TTC549 (cell line): ENCODE results near the gene PEX10.
"Not testable (repeated sequence)": the region's sequence is repeated elsewhere in the genome, so short reads cannot be mapped to it uniquely, and the experiment has no call there.

Experiments used
- FAIRE-seq: peaks from 2 replicates; lab custom pipeline; 2012; peaks lifted over from hg19 to GRCh38; lab: Jason Lieb, UNC

PEX10 gene

GRCh38 chr1:2412395-2412772 lies at the start of gene PEX10:
PEX10 (minus strand) TSS chr1:2412564; CDS start chr1:2412502, 62 bp downstream.
- FAIRE-seq = no peak

GRCh38 chr1:2460996-2461751 lies 48.8 kb upstream of the PEX10 start:
- FAIRE-seq = no peak

- FAIRE-seq = no peak
Observed at GRCh38 chr1:2460203-2460602, 47.8 kb upstream of the PEX10 start.

GRCh38 chr1:2459757-2460156 lies 47.4 kb upstream of the PEX10 start:
- no peak for FAIRE-seq

GRCh38 chr1:2459102-2459753 lies 46.9 kb upstream of the PEX10 start:
- not testable (repeated sequence) for FAIRE-seq

GRCh38 chr1:2458687-2459086 lies 46.3 kb upstream of the PEX10 start:
- FAIRE-seq = no peak

- FAIRE-seq = no peak
Observed at GRCh38 chr1:2457444-2457843, 45.1 kb upstream of the PEX10 start.

GRCh38 chr1:2455757-2456156 lies 43.4 kb upstream of the PEX10 start:
- FAIRE-seq = no peak

GRCh38 chr1:2454227-2454626 lies 41.9 kb upstream of the PEX10 start:
- no peak for FAIRE-seq

- FAIRE-seq = no peak
Observed at GRCh38 chr1:2452932-2453315, 40.6 kb upstream of the PEX10 start.

GRCh38 chr1:2452201-2452931 lies 40.0 kb upstream of the PEX10 start:
- FAIRE-seq = no peak

GRCh38 chr1:2451741-2452140 lies 39.4 kb upstream of the PEX10 start:
- no peak for FAIRE-seq

- no peak for FAIRE-seq
Observed at GRCh38 chr1:2449636-2450454, 37.5 kb upstream of the PEX10 start.

- FAIRE-seq = no peak
Observed at GRCh38 chr1:2448098-2448445, 35.7 kb upstream of the PEX10 start.

GRCh38 chr1:2447276-2448097 lies 35.1 kb upstream of the PEX10 start:
- FAIRE-seq = no peak

- no peak for FAIRE-seq
Observed at GRCh38 chr1:2446861-2447260, 34.5 kb upstream of the PEX10 start.

GRCh38 chr1:2446394-2446793 lies 34.0 kb upstream of the PEX10 start:
- no peak for FAIRE-seq

- FAIRE-seq = no peak
Observed at GRCh38 chr1:2445823-2446215, 33.5 kb upstream of the PEX10 start.

GRCh38 chr1:2445162-2445822 lies 32.9 kb upstream of the PEX10 start:
- FAIRE-seq = no peak

GRCh38 chr1:2444138-2444591 lies 31.8 kb upstream of the PEX10 start:
- no peak for FAIRE-seq
